Common myeloid progenitor, CD34-positive (primary cell): ENCODE results near the gene DDX20.

ENCODE experiments used
- CTCF ChIA-PET: fragments of 350-600 bp; sonication (Branson Sonifier 250); formaldehyde crosslinking; loops from one replicate; lab custom pipeline; 2021; ENCODE audit warnings: antibody characterized with exemption; lab: Charles Lee
- POLR2A ChIA-PET: fragments of 350-600 bp; sonication (Branson Sonifier 250); formaldehyde crosslinking; loops from one replicate; lab custom pipeline; 2021; ENCODE audit warnings: antibody characterized with exemption; lab: Charles Lee
- DNase-seq, 3 donors: peaks; one replicate each; pipeline versions ENCODE4 v3.0.0 to v3.0.0-alpha.2; 2013
- H3K27ac ChIP-seq, 2 experiments: 1 replicate in 1 of 2; 2 replicates in 1 of 2; pipeline ENCODE4 v1.7.0; 2013; ENCODE audit warnings: inconsistent platforms in 2 of 2, low read length in 2 of 2, mild to moderate bottlenecking in 2 of 2, low read depth in 1 of 2, moderate library complexity in 1 of 2; ENCODE audit not compliant: severe bottlenecking in 2 of 2, insufficient read depth in 1 of 2, poor library complexity in 1 of 2
- H3K27me3 ChIP-seq, 5 experiments: replicated peaks in 2 of 5; 1 replicate in 3 of 5; 2 replicates in 2 of 5; pipeline versions ENCODE4 v1.6.1 to v1.7.0; 2013; ENCODE audit warnings: low read length in 4 of 5, mild to moderate bottlenecking in 2 of 5, moderate library complexity in 2 of 5, inconsistent platforms in 1 of 5; ENCODE audit not compliant: insufficient read depth in 5 of 5, control insufficient read depth in 4 of 5
- H3K36me3 ChIP-seq, 4 experiments: 1 replicate in 2 of 4; 2 replicates in 2 of 4; pipeline versions ENCODE4 v1.6.1 to v1.7.0; 2013; ENCODE audit warnings: low read length in 3 of 4, control low read depth in 1 of 4, mild to moderate bottlenecking in 1 of 4; ENCODE audit not compliant: control insufficient read depth in 4 of 4, insufficient read depth in 4 of 4
- H3K4me1 ChIP-seq, 4 experiments: 1 replicate in 3 of 4; 2 replicates in 1 of 4; pipeline versions ENCODE4 v1.6.1 to v1.7.1; 2013; ENCODE audit warnings: low read length in 3 of 4, mild to moderate bottlenecking in 3 of 4, control low read depth in 1 of 4, inconsistent platforms in 1 of 4, moderate library complexity in 1 of 4; ENCODE audit not compliant: control insufficient read depth in 4 of 4, insufficient read depth in 4 of 4; ENCODE audit errors: control extremely low read depth in 1 of 4
- H3K4me3 ChIP-seq, 7 experiments: 1 replicate in 4 of 7; 2 replicates in 3 of 7; pipeline versions ENCODE4 v1.5.1 to v1.7.0; 2013; ENCODE audit warnings: mild to moderate bottlenecking in 7 of 7, low read length in 6 of 7, moderate library complexity in 6 of 7, inconsistent platforms in 2 of 7, low read depth in 2 of 7, control low read depth in 1 of 7; ENCODE audit not compliant: insufficient read depth in 4 of 7, control insufficient read depth in 1 of 7; ENCODE audit errors: extremely low read depth in 1 of 7
- H3K9me3 ChIP-seq, 5 experiments: 1 replicate in 4 of 5; 2 replicates in 1 of 5; pipeline versions ENCODE4 v1.6.1 to v1.7.1; 2013; ENCODE audit warnings: low read length in 4 of 5, mild to moderate bottlenecking in 2 of 5, inconsistent platforms in 1 of 5, low read depth in 1 of 5, moderate library complexity in 1 of 5; ENCODE audit not compliant: control insufficient read depth in 4 of 5, insufficient read depth in 2 of 5; ENCODE audit errors: control extremely low read depth in 1 of 5
- WGBS: methylation state at CpG from one replicate; pipeline ENCODE4 v1.1.5; 2013; ENCODE audit not compliant: insufficient coverage; 5-methylcytosine and 5-hydroxymethylcytosine counted together

The DDX20 gene

GRCh38 chr1:111777301-111777700, 21.6 kb downstream of the DDX20 start:
- H3K4me3 ChIP-seq: no peak overlapping the region
- H3K4me1 ChIP-seq: no peaks in the 10 kb centered on the region
- ChIA-PET POLR2A (no interaction called here), CTCF (interaction anchor here (0.7 to 0.8 kb wide), 2 partner anchors 15 to 63 kb away, joined by 3 read pairs; no protein-coding TSS in a partner anchor)
- no peaks in the 10 kb centered on the region for H3K9me3 ChIP-seq
- WGBS: no CpG with 5 or more reads among the region's 1 CpG
- no peak overlapping the region for H3K27ac ChIP-seq
- no peak for DNase-seq
- H3K27me3 ChIP-seq: peaks cover 0 to 2% (median 0%) of the 10 kb centered on the region in 5 experiments
- H3K36me3 ChIP-seq: no peaks in the 10 kb centered on the region

- Histone ChIP-seq H3K27me3 (peaks cover 0 to 2% (median 0%) of the 10 kb centered on the region in 5 experiments), H3K36me3 (no peaks in the 10 kb centered on the region), H3K4me1 (no peaks in the 10 kb centered on the region), H3K27ac (no peak overlapping the region), H3K9me3 (no peaks in the 10 kb centered on the region), H3K4me3 (no peak overlapping the region)
- DNase-seq: no peak
- CTCF ChIA-PET: interaction anchor here (0.8 kb wide), 1 partner anchor 14 kb away, joined by 3 read pairs; no protein-coding TSS in a partner anchor
- POLR2A ChIA-PET: no interaction called here
- 94% methylated on average over 3 of the region's 6 CpGs for WGBS
Measured at GRCh38 chr1:111778066-111778465, 22.4 kb downstream of the DDX20 start.

- ChIA-PET CTCF (no interaction called here), POLR2A (no interaction called here)
- Histone ChIP-seq H3K9me3 (no peaks in the 10 kb centered on the region), H3K27me3 (peaks cover 0 to 2% (median 0%) of the 10 kb centered on the region in 5 experiments), H3K4me1 (no peaks in the 10 kb centered on the region), H3K27ac (no peak overlapping the region), H3K36me3 (no peaks in the 10 kb centered on the region), H3K4me3 (no peak overlapping the region)
- DNase-seq: no peak
- WGBS: 100% methylated on average over 1 of the region's 2 CpGs
Measured at GRCh38 chr1:111778541-111779051, 22.9 kb downstream of the DDX20 start.

GRCh38 chr1:111779546-111779945, 23.8 kb downstream of the DDX20 start:
- Histone ChIP-seq H3K4me3 (no peak overlapping the region), H3K4me1 (no peaks in the 10 kb centered on the region), H3K27ac (no peak overlapping the region), H3K9me3 (no peaks in the 10 kb centered on the region), H3K36me3 (no peaks in the 10 kb centered on the region), H3K27me3 (peaks cover 0 to 2% (median 0%) of the 10 kb centered on the region in 5 experiments)
- ChIA-PET POLR2A (no interaction called here), CTCF (no interaction called here)
- WGBS: no CpG with 5 or more reads among the region's 2 CpGs
- no peak for DNase-seq

- ChIA-PET POLR2A (no interaction called here), CTCF (no interaction called here)
- Histone ChIP-seq H3K27me3 (peaks cover 0 to 4% (median 0%) of the 10 kb centered on the region in 5 experiments), H3K4me3 (no peak overlapping the region), H3K36me3 (no peaks in the 10 kb centered on the region), H3K27ac (no peak overlapping the region), H3K4me1 (no peaks in the 10 kb centered on the region), H3K9me3 (no peaks in the 10 kb centered on the region)
- DNase-seq: no peak
- 100% methylated on average over 3 of the region's 4 CpGs for WGBS
Measured at GRCh38 chr1:111784273-111784901, 28.7 kb downstream of the DDX20 start.

GRCh38 chr1:111786669-111787207, 31.0 kb downstream of the DDX20 start:
- 97% methylated on average over 9 of the region's 9 CpGs for WGBS
- peaks cover 0 to 6% (median 4%) of the 10 kb centered on the region in 5 experiments for H3K27me3 ChIP-seq
- CTCF ChIA-PET: no interaction called here
- POLR2A ChIA-PET: no interaction called here
- DNase-seq: no peak
- H3K4me1 ChIP-seq: no peaks in the 10 kb centered on the region
- no peak overlapping the region for H3K27ac ChIP-seq
- H3K36me3 ChIP-seq: no peaks in the 10 kb centered on the region
- no peak overlapping the region for H3K4me3 ChIP-seq
- H3K9me3 ChIP-seq: no peaks in the 10 kb centered on the region

GRCh38 chr1:111789142-111789541, 33.4 kb downstream of the DDX20 start:
- ChIA-PET CTCF (no interaction called here), POLR2A (no interaction called here)
- no peak for DNase-seq
- Histone ChIP-seq H3K4me3 (no peak overlapping the region), H3K27ac (no peak overlapping the region), H3K36me3 (no peaks in the 10 kb centered on the region), H3K4me1 (no peaks in the 10 kb centered on the region), H3K27me3 (peaks cover 2 to 13% (median 6%) of the 10 kb centered on the region in 5 experiments), H3K9me3 (no peaks in the 10 kb centered on the region)
- 89% methylated on average over 5 of the region's 5 CpGs for WGBS
